Keratinocyte (primary cell): ENCODE results near the gene SPAG9. TPM values are rescaled to one million over a fixed set of nuclear protein-coding genes. Genes with fewer than 3 reads are reported as not detected.

ENCODE experiments used
- DNase-seq: peaks from one replicate; pipeline ENCODE4 v3.0.0-alpha.2; 2011; ENCODE audit warnings: low read depth, missing footprints, low spot score
- FAIRE-seq: peaks from 2 replicates; lab custom pipeline; 2011; peaks lifted over from hg19 to GRCh38; lab: Jason Lieb, UNC
- H2AFZ ChIP-seq: 2 replicates; pipeline ENCODE4 v1.6.0; 2012; ENCODE audit warnings: low read length, control low read depth, inconsistent platforms; ENCODE audit not compliant: control insufficient read depth
- H3K27ac ChIP-seq: 2 replicates; pipeline ENCODE4 v1.5.1; 2011; ENCODE audit warnings: low read length; ENCODE audit not compliant: control insufficient read depth, insufficient read depth
- H3K27me3 ChIP-seq: 3 replicates; pipeline ENCODE4 v1.6.0; 2011; ENCODE audit warnings: low read length; ENCODE audit not compliant: control insufficient read depth, insufficient read depth; ENCODE audit errors: extremely low read depth
- H3K36me3 ChIP-seq, 2 experiments: 2 replicates in 1 of 2; 3 replicates in 1 of 2; pipeline ENCODE4 v1.5.1; 2011; ENCODE audit warnings: low read length in 2 of 2, mild to moderate bottlenecking in 1 of 2; ENCODE audit not compliant: control insufficient read depth in 2 of 2, insufficient read depth in 2 of 2; ENCODE audit errors: extremely low read depth in 1 of 2
- H3K4me1 ChIP-seq: 3 replicates; pipeline ENCODE4 v1.5.1; 2011; ENCODE audit warnings: low read length; ENCODE audit not compliant: control insufficient read depth, insufficient read depth; ENCODE audit errors: extremely low read depth
- H3K4me2 ChIP-seq: 3 replicates; pipeline ENCODE4 v1.6.0; 2011; ENCODE audit warnings: low read depth, low read length; ENCODE audit not compliant: control insufficient read depth, insufficient read depth; ENCODE audit errors: extremely low read depth
- H3K4me3 ChIP-seq, 3 experiments: fragments of 200-600 bp in 1 of 3; sonication (generic) in 1 of 3; 2 replicates in 2 of 3; 3 replicates in 1 of 3; pipeline ENCODE4 v1.5.1; 2011 to 2016; ENCODE audit warnings: low read length in 3 of 3, mild to moderate bottlenecking in 3 of 3, control low read depth in 2 of 3, inconsistent platforms in 1 of 3, low read depth in 1 of 3, mixed read lengths in 1 of 3, mixed run types in 1 of 3, moderate library complexity in 1 of 3; ENCODE audit not compliant: control insufficient read depth in 2 of 3, insufficient read depth in 2 of 3; ENCODE audit errors: extremely low read depth in 1 of 3
- H3K79me2 ChIP-seq: 2 replicates; pipeline ENCODE4 v1.6.0; 2012; ENCODE audit warnings: low read length; ENCODE audit not compliant: control insufficient read depth, insufficient read depth
- H3K9ac ChIP-seq: 3 replicates; pipeline ENCODE4 v1.6.0; 2011; ENCODE audit warnings: low read length; ENCODE audit not compliant: control insufficient read depth, insufficient read depth; ENCODE audit errors: extremely low read depth
- H3K9me1 ChIP-seq: 3 replicates; pipeline ENCODE4 v1.6.0; 2011; ENCODE audit warnings: low read length; ENCODE audit not compliant: control insufficient read depth, insufficient read depth; ENCODE audit errors: extremely low read depth
- H3K9me3 ChIP-seq: 2 replicates; pipeline ENCODE4 v1.5.1; 2012; ENCODE audit warnings: low read depth, low read length; ENCODE audit not compliant: control insufficient read depth
- H4K20me1 ChIP-seq: 3 replicates; pipeline ENCODE4 v1.6.0; 2011; ENCODE audit warnings: low read length; ENCODE audit not compliant: control insufficient read depth, insufficient read depth; ENCODE audit errors: extremely low read depth
- CTCF ChIP-seq, 3 experiments: IDR thresholded peaks in 1 of 3; conservative IDR thresholded peaks in 1 of 3; optimal IDR thresholded peaks in 1 of 3; 2 replicates in 2 of 3; 3 replicates in 1 of 3; pipeline versions ENCODE3 to v1.5.1; 2011; ENCODE audit warnings: low read length in 3 of 3, mild to moderate bottlenecking in 3 of 3, moderate library complexity in 2 of 3, control low read depth in 1 of 3, inconsistent platforms in 1 of 3; ENCODE audit not compliant: insufficient read depth in 2 of 3; ENCODE audit errors: extremely low read depth in 1 of 3
- EZH2 ChIP-seq: IDR thresholded peaks from one replicate; pipeline ENCODE4 v1.6.1; 2012; ENCODE audit warnings: inconsistent platforms, mild to moderate bottlenecking, low read length, moderate library complexity
- dilution Hi-C: fragments of 300-500 bp; cut with MboI; formaldehyde crosslinking; loops from one replicate; pipeline ENCODE4 v1.7.0; 2020; ENCODE audit warnings: low sequenced_read_pairs; ENCODE audit not compliant: extremely low pct_ligation_motif_present
- polyA plus RNA-seq, 5 experiments: library from polyadenylated mRNA; depleted of rRNA in 3 of 5; stranded (reverse) in 3 of 5; stranded (forward) in 1 of 5; unstranded in 1 of 5; fragments of >200 nt; gene quantifications; 1 replicate in 1 of 5; 2 replicates in 3 of 5; 3 replicates in 1 of 5; pipeline versions ENCODE4 v1.2.1 to v1.2.3, GENCODE V29; 2011 to 2012; ENCODE audit warnings: missing spikeins in 2 of 5, low read depth in 1 of 5, low replicate concordance in 1 of 5

SPAG9 gene
- polyA plus RNA-seq, 1 donor (not counting 4 experiments of a cell fraction or from before 2014, with no cell fraction given) = 43.1 TPM

- Histone ChIP-seq H2AFZ (no peak overlapping the region), H3K9me3 (no peaks in the 10 kb centered on the region), H3K9ac (no peak overlapping the region), H3K4me2 (no peak overlapping the region), H3K79me2 (no peaks in the 10 kb centered on the region), H3K27me3 (no peaks in the 10 kb centered on the region), H3K4me1 (no peaks in the 10 kb centered on the region), H4K20me1 (no peaks in the 10 kb centered on the region), H3K9me1 (no peaks in the 10 kb centered on the region), H3K4me3 (no peak overlapping the region), H3K27ac (no peak overlapping the region), H3K36me3 (peaks cover 2 to 3% of the 10 kb centered on the region in 2 experiments)
- dilution Hi-C loops = no loop called here
- no peak for DNase-seq
- TF ChIP-seq EZH2 = no peak
- no peak for TF ChIP-seq CTCF (optimal IDR thresholded peaks at IDR 0.05 in 1 of 3, IDR thresholded peaks at IDR 0.05 in 1 of 3, conservative IDR thresholded peaks at IDR 0.05 in 1 of 3; ENCODE audit: extremely low read depth in 1 of 3, insufficient read depth in 2 of 3, low read length in 3 of 3)
- no peak for FAIRE-seq
Observed at GRCh38 chr17:51036084-51036483, 84.6 kb downstream of the SPAG9 start.

GRCh38 chr17:51035431-51035830, 85.2 kb downstream of the SPAG9 start:
- Histone ChIP-seq H3K9ac (no peak overlapping the region), H2AFZ (no peak overlapping the region), H3K9me1 (no peaks in the 10 kb centered on the region), H3K4me3 (no peak overlapping the region), H3K4me2 (no peak overlapping the region), H3K79me2 (no peaks in the 10 kb centered on the region), H3K27me3 (no peaks in the 10 kb centered on the region), H3K4me1 (peaks cover 1% of the 10 kb centered on the region), H3K9me3 (no peaks in the 10 kb centered on the region), H3K27ac (no peak overlapping the region), H3K36me3 (peaks cover 3 to 4% of the 10 kb centered on the region in 2 experiments), H4K20me1 (no peaks in the 10 kb centered on the region)
- dilution Hi-C loops = no loop called here
- DNase-seq (no peak), FAIRE-seq (no peak)
- TF ChIP-seq EZH2 (no peak), CTCF (optimal IDR thresholded peaks at IDR 0.05 in 1 of 3, IDR thresholded peaks at IDR 0.05 in 1 of 3, conservative IDR thresholded peaks at IDR 0.05 in 1 of 3; ENCODE audit: extremely low read depth in 1 of 3, insufficient read depth in 2 of 3, low read length in 3 of 3) (no peak)
